K562 (cell line): ENCODE results near the gene CLDN24. TPM values are rescaled to one million over a fixed set of nuclear protein-coding genes. Genes with fewer than 3 reads are reported as not detected.

ENCODE experiments used
- FOXA1 ChIP-seq: fragments of 450-650 bp; IDR thresholded peaks from 2 replicates; pipeline ENCODE4 v1.6.1; 2016; ENCODE audit warnings: mild to moderate bottlenecking, borderline replicate concordance
- MAZ ChIP-seq, 2 experiments: fragments of 450-650 bp in 1 of 2; sonication (generic) in 1 of 2; formaldehyde crosslinking; IDR thresholded peaks in 1 of 2; conservative IDR thresholded peaks in 1 of 2; 2 replicates each; pipeline versions ENCODE4 v1.4.0 to v1.5.0; 2020; ENCODE audit warnings: mild to moderate bottlenecking in 1 of 2, missing genetic modification reagents in 1 of 2
- MBD2 ChIP-seq: sonication (generic); IDR thresholded peaks from 2 replicates; pipeline ENCODE4 v1.6.1; 2016; ENCODE audit warnings: low read depth, borderline replicate concordance
- NR2C1 ChIP-seq, 2 experiments: fragments of 450-650 bp; IDR thresholded peaks; 2 replicates each; pipeline ENCODE4 v1.6.1; 2017; ENCODE audit warnings: mild to moderate bottlenecking in 2 of 2, antibody characterized with exemption in 1 of 2, inconsistent platforms in 1 of 2, missing compliant biosample characterization in 1 of 2, missing genetic modification characterization in 1 of 2
- PTTG1 ChIP-seq: fragments of 450-650 bp; IDR thresholded peaks from 2 replicates; pipeline ENCODE4 v1.6.1; 2016; ENCODE audit warnings: low read depth, mild to moderate bottlenecking, missing genetic modification characterization, missing compliant biosample characterization
- RB1 ChIP-seq: fragments of 450-650 bp; IDR thresholded peaks from 2 replicates; pipeline ENCODE4 v1.6.1; 2017; ENCODE audit warnings: low read depth, mild to moderate bottlenecking
- RFX1 ChIP-seq: fragments of 450-650 bp; IDR thresholded peaks from 2 replicates; pipeline ENCODE4 v1.6.1; 2016; ENCODE audit warnings: mild to moderate bottlenecking, moderate library complexity
- SMARCB1 ChIP-seq: IDR thresholded peaks from 2 replicates; pipeline ENCODE4 v1.6.1; 2011; ENCODE audit warnings: improper control_type of control experiment, low read depth; ENCODE audit not compliant: insufficient read length
- SNIP1 ChIP-seq: fragments of 450-650 bp; IDR thresholded peaks from 2 replicates; pipeline ENCODE4 v1.7.1; 2017; ENCODE audit warnings: low read depth, mild to moderate bottlenecking
- ZFP30 ChIP-seq: fragments of 250-450 bp; sonication (Bioruptor Pico); IDR thresholded peaks from 2 replicates; pipeline ENCODE4 v1.8.0; 2022; ENCODE audit warnings: moderate library complexity, mild to moderate bottlenecking, inconsistent platforms, borderline replicate concordance
- ZNF146 ChIP-seq: IDR thresholded peaks from one replicate; pipeline ENCODE4 v1.6.1; 2018; ENCODE audit warnings: missing compliant biosample characterization; ENCODE audit not compliant: unreplicated experiment
- ZNF197 ChIP-seq: fragments of 200-800 bp; sonication (Bioruptor generic); IDR thresholded peaks from 2 replicates; pipeline ENCODE4 v1.6.1; 2016; ENCODE audit warnings: low read depth, missing genetic modification characterization, missing compliant biosample characterization
- ZNF551 ChIP-seq: fragments of 250-450 bp; sonication (Bioruptor Pico); IDR thresholded peaks from 2 replicates; pipeline ENCODE4 v1.5.0; 2021; ENCODE audit warnings: mild to moderate bottlenecking, moderate library complexity
- polyA plus RNA-seq, 8 experiments: library from polyadenylated mRNA; depleted of rRNA in 4 of 8; stranded (reverse) in 5 of 8; unstranded in 3 of 8; fragments of >200 nt; fragmentation: Nextera tagmentation in 2 of 8; fragmentation: Illumina TruSeq in 1 of 8; extraction: Ambion mirVana in 2 of 8; extraction: Trizol in 1 of 8; gene quantifications; 2 replicates each; pipeline versions ENCODE4 v1.2.1 to v1.2.3, GENCODE V29; 2011 to 2014; ENCODE audit warnings: inconsistent platforms in 1 of 8, missing spikeins in 1 of 8
- total RNA-seq, 7 experiments: library from RNA; depleted of rRNA in 6 of 7; stranded (reverse); fragments of >200 nt in 6 of 7; fragmentation: Illumina TruSeq in 2 of 7; extraction: Trizol in 2 of 7; gene quantifications; 2 replicates each; pipeline versions ENCODE4 v1.2.1 to v1.2.3, GENCODE V29; 2011 to 2021; ENCODE audit warnings: low replicate concordance in 1 of 7
- TF ChIP-seq, protein P1 (sequence below): fragments of 450-650 bp; IDR thresholded peaks from 2 replicates; pipeline ENCODE4 v1.6.1; 2016; ENCODE audit warnings: mild to moderate bottlenecking, moderate library complexity
- TF ChIP-seq, protein P2 (sequence below): fragments of 450-650 bp; formaldehyde crosslinking; IDR thresholded peaks from 2 replicates; pipeline ENCODE4 v1.4.0; 2022; ENCODE audit warnings: mild to moderate bottlenecking, moderate library complexity

The CLDN24 gene
- total and polyA plus RNA-seq, 9 of the 15 experiments (the other 6 are each of a cell fraction or from before 2014, with no cell fraction given) = not detected

GRCh38 chr4:183348706-183349659 is 26.8 kb upstream of the CLDN24 start (continued):
- TF ChIP-seq, protein P1, sequence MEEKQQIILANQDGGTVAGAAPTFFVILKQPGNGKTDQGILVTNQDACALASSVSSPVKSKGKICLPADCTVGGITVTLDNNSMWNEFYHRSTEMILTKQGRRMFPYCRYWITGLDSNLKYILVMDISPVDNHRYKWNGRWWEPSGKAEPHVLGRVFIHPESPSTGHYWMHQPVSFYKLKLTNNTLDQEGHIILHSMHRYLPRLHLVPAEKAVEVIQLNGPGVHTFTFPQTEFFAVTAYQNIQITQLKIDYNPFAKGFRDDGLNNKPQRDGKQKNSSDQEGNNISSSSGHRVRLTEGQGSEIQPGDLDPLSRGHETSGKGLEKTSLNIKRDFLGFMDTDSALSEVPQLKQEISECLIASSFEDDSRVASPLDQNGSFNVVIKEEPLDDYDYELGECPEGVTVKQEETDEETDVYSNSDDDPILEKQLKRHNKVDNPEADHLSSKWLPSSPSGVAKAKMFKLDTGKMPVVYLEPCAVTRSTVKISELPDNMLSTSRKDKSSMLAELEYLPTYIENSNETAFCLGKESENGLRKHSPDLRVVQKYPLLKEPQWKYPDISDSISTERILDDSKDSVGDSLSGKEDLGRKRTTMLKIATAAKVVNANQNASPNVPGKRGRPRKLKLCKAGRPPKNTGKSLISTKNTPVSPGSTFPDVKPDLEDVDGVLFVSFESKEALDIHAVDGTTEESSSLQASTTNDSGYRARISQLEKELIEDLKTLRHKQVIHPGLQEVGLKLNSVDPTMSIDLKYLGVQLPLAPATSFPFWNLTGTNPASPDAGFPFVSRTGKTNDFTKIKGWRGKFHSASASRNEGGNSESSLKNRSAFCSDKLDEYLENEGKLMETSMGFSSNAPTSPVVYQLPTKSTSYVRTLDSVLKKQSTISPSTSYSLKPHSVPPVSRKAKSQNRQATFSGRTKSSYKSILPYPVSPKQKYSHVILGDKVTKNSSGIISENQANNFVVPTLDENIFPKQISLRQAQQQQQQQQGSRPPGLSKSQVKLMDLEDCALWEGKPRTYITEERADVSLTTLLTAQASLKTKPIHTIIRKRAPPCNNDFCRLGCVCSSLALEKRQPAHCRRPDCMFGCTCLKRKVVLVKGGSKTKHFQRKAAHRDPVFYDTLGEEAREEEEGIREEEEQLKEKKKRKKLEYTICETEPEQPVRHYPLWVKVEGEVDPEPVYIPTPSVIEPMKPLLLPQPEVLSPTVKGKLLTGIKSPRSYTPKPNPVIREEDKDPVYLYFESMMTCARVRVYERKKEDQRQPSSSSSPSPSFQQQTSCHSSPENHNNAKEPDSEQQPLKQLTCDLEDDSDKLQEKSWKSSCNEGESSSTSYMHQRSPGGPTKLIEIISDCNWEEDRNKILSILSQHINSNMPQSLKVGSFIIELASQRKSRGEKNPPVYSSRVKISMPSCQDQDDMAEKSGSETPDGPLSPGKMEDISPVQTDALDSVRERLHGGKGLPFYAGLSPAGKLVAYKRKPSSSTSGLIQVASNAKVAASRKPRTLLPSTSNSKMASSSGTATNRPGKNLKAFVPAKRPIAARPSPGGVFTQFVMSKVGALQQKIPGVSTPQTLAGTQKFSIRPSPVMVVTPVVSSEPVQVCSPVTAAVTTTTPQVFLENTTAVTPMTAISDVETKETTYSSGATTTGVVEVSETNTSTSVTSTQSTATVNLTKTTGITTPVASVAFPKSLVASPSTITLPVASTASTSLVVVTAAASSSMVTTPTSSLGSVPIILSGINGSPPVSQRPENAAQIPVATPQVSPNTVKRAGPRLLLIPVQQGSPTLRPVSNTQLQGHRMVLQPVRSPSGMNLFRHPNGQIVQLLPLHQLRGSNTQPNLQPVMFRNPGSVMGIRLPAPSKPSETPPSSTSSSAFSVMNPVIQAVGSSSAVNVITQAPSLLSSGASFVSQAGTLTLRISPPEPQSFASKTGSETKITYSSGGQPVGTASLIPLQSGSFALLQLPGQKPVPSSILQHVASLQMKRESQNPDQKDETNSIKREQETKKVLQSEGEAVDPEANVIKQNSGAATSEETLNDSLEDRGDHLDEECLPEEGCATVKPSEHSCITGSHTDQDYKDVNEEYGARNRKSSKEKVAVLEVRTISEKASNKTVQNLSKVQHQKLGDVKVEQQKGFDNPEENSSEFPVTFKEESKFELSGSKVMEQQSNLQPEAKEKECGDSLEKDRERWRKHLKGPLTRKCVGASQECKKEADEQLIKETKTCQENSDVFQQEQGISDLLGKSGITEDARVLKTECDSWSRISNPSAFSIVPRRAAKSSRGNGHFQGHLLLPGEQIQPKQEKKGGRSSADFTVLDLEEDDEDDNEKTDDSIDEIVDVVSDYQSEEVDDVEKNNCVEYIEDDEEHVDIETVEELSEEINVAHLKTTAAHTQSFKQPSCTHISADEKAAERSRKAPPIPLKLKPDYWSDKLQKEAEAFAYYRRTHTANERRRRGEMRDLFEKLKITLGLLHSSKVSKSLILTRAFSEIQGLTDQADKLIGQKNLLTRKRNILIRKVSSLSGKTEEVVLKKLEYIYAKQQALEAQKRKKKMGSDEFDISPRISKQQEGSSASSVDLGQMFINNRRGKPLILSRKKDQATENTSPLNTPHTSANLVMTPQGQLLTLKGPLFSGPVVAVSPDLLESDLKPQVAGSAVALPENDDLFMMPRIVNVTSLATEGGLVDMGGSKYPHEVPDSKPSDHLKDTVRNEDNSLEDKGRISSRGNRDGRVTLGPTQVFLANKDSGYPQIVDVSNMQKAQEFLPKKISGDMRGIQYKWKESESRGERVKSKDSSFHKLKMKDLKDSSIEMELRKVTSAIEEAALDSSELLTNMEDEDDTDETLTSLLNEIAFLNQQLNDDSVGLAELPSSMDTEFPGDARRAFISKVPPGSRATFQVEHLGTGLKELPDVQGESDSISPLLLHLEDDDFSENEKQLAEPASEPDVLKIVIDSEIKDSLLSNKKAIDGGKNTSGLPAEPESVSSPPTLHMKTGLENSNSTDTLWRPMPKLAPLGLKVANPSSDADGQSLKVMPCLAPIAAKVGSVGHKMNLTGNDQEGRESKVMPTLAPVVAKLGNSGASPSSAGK = peak; percentile 88
- no peak for TF ChIP-seq FOXA1
- TF ChIP-seq RB1 = no peak
- TF ChIP-seq SNIP1 = no peak
- peak; percentile 89 for TF ChIP-seq RFX1
- no peak for TF ChIP-seq SMARCB1
- TF ChIP-seq, protein P2, sequence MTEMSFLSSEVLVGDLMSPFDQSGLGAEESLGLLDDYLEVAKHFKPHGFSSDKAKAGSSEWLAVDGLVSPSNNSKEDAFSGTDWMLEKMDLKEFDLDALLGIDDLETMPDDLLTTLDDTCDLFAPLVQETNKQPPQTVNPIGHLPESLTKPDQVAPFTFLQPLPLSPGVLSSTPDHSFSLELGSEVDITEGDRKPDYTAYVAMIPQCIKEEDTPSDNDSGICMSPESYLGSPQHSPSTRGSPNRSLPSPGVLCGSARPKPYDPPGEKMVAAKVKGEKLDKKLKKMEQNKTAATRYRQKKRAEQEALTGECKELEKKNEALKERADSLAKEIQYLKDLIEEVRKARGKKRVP = peak; percentile 97
- TF ChIP-seq MAZ (CRISPR knock-in tag; conservative IDR thresholded peaks at IDR 0.05 in 1 of 2, IDR thresholded peaks at IDR 0.05 in 1 of 2) = peak in 1 of 2 experiments; percentile 99; a peak in 2 of 4 replicates
- peak; percentile 100 for TF ChIP-seq PTTG1 (tag)
- peak; percentile 100 for TF ChIP-seq ZNF197 (CRISPR knock-in tag)
- TF ChIP-seq NR2C1 (IDR thresholded peaks at IDR 0.05) = peak; percentile 58; the same call in 1 of the 2 replicates
- TF ChIP-seq NR2C1 (tag; IDR thresholded peaks at IDR 0.05) = peak; percentile 98
- no peak; the same call in 1 of the 2 replicates for TF ChIP-seq ZFP30 (CRISPR knock-in tag)
- TF ChIP-seq MBD2 = 0 out of 2 replicates have a peak, but pooled peaks have one; percentile 5
- TF ChIP-seq ZNF551 (CRISPR knock-in tag) = peak; percentile 94
- no peak for TF ChIP-seq ZNF146 (CRISPR knock-in tag)
